Limb (tissue), 2 donors: ENCODE data around the gene TTC33.
"Not testable (repeated sequence)": the region's sequence is repeated elsewhere in the genome, so short reads cannot be mapped to it uniquely, and the experiment has no call there.

Experiments used
- DNase-seq, 2 donors: peaks; one replicate each; pipeline ENCODE4 v3.0.0-alpha.2; 2016; ENCODE audit errors: extremely low spot score in 2 of 2

The TTC33 gene

GRCh38 chr5:40654377-40654991 is 101.3 kb downstream of the TTC33 start:
- DNase-seq = no peak

DNA sequence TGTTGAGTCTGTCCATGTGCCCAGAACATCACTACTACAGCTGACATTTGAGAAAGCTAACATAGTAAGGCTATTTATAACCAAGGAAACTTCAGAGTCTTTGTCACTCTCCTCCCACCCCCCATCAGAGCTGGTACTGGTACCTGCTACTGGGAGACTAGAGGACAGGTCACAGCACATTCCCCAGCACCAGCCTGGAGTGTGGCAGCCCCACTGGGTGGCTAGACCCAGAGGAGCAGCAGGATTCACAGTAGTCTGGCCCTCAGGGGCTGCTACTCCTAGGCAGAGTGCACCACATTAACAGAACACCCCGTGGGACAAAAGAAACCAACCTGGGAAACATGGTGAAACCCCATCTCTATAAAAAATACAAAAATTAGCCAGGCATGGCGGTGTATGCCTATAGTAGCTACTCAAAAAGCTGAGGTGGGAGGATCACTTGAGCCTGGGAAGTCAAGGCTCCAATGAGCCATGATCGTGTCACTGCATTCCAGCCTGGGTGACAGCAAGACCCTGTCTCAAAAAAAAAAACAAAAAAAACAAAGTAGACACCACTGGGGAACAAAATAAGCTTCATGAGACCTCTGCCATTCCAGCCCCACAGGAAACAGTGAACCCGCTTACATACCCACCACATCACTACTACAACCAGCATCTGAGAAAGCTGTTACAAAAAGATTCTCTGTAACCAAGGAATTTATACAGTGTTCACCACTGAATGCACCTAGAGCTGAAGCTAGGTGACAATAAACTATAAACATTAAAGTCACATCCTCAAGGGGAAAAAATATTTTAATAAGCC is 102.3 kb downstream of the TTC33 start:
- DNase-seq = no peak

DNA sequence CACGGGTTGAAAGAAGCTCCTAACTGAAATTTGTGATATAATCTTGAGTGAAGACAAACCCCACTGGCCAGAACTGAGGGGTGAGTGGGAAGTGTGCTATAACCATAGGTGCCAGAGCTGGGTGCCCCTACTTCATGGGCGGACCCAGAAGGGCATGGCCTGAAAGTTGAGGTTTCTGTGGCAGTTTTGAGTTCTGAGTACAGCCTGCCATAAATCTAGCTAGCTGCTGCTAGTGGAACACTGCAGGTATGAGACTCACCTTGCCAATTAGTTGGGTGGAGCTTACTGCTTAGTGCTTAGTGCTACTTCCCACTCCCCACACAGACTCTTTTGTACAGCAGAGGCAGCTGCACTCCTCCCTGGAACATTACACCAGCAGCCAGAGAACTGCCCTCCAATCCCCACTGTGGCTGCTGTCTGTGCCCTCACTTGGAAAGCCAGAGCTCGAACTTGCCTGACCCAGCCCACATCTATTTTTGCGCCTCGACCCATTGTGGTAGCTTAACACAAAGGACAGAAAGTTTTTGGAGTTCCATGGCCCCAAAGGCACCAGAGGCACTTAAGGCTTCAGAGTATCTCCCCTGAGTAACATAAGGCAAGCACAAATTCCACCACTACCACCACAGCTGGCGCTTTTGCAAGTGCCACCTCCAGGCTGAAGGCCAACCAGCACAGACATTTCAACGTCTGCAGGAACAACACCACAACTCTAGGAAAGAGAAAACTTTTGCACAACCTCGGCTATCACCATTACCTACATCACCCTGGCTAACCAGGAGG is 103.1 kb downstream of the TTC33 start:
- no peak for DNase-seq

DNA sequence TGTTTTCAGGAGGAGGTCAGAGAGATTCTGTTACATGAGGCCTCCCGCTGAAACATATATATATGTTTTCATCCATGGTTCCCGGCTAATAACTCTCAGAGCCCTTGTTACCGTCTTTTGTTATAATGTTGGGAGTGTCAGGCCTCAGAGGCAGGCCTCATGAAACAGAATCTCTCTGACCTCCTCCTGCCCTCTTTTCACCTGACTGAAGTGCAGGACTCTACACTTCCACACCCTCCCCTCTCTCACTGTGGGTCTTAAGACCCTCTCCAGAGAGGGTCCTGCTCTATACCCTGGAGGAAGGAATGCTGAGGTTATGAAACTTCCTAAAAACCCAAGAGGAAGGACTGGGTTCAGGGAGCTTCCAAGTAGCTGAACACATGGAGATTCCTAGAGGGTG is 104.6 kb downstream of the TTC33 start:
- DNase-seq = no peak

- DNase-seq = no peak
Observed at GRCh38 chr5:40649463-40650030, 106.2 kb downstream of the TTC33 start.

- DNase-seq = no peak
Observed at GRCh38 chr5:40648150-40648549, 107.6 kb downstream of the TTC33 start.

- no peak for DNase-seq
Observed at GRCh38 chr5:40646266-40646665, 109.5 kb downstream of the TTC33 start.

DNA sequence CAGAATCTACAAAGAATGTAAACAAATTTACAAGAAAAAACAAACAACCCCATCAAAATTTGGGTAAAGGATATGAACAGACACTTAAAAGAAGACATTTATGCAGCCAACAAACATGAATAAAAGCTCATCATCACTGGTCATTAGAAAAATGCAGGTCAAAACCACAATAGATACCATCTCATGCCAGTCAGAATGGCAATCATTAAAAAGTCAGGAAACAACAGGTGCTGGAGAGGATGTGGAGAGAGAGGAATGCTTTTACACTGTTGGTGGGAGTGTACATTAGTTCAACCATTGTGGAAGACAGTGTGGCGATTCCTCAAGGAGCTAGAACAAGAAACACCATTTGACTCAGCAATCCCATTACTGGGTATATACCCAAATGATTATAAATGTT is 116.2 kb downstream of the TTC33 start:
- not testable (repeated sequence) for DNase-seq

- DNase-seq = no peak
Observed at GRCh38 chr5:40634593-40634992, 121.2 kb downstream of the TTC33 start.

DNA sequence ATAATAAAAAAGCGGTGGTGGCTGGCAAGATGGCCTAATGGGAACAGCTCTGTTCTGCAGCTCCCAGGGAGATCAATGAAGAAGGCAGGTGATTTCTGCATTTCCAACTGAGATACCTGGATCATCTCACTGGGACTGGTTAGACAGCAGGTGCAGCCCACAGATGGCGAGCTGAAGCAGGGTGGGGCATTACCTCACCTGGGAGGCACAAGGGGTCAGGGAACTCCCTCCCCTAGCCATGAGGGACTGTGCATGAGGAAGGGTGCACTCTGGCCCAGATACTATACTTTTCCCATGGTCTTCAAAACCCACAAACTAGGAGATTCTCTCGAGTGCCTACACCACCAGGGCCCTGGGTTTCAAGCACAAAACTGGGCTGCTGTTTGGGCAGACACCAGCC is 121.6 kb downstream of the TTC33 start:
- DNase-seq = no peak

- DNase-seq = no peak
Observed at GRCh38 chr5:40631236-40631635, 124.5 kb downstream of the TTC33 start.

- no peak for DNase-seq
Observed at GRCh38 chr5:40630126-40630525, 125.6 kb downstream of the TTC33 start.

GRCh38 chr5:40628407-40628806 is 127.4 kb downstream of the TTC33 start:
- no peak for DNase-seq

- DNase-seq = no peak
Observed at GRCh38 chr5:40627706-40628105, 128.1 kb downstream of the TTC33 start.

GRCh38 chr5:40626801-40627200 is 129.0 kb downstream of the TTC33 start:
- no peak for DNase-seq

- DNase-seq = no peak
Observed at GRCh38 chr5:40623480-40624420, 132.0 kb downstream of the TTC33 start.

DNA sequence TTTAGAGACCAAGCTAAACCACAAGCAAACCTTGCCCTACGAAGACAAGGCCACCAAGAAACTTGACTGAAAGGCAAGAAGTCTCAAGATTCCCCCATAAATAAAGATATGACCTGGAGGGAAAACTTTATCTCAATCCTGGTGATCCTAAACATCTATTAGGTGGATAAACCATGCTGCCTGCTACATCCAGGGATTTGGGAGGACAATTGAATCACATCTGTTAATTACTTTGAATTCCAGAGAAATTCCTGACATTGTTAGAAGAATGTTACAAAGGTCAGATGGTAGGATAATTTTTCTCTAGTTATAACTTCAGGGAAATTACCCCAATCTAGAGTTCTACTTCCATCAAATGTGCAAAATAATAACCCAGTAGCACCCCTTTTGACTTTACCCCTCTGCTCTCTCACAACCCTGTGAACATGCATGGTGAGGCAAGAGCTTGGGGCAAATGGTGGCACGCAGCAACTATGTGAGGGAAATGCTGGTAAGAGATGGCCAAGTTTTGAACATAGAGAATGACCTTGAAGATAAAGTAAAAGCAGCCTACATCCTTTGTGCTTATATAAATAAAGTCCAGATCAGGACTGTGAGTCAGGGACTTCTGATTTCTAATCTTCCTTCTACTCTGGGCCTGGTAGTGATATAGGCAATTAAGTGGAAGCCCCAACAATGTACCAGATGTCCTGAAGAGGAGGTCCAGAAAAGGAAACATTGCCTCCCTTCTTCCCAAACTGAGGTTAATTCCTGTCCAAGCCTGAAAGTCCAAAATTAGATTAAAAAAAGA is 133.1 kb downstream of the TTC33 start:
- DNase-seq = no peak

DNA sequence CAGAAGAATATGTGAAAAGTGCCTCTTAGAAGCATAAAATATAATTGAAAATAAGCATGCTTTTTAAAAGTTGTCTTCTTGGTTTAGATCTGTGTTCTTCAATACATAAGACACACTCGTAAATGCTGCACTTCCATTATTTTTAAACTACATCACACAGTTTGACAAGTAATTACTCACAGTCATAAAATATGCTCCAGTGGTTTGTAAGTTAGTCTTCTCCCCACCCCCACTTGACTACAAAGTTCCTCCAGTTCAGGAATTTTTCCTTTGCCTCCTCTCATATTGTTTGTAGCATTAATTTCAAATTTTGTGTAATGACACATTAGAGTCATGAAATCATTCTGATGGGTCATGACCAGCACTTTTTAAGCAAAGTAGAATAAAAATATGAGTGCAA is 136.3 kb downstream of the TTC33 start:
- DNase-seq = no peak

DNA sequence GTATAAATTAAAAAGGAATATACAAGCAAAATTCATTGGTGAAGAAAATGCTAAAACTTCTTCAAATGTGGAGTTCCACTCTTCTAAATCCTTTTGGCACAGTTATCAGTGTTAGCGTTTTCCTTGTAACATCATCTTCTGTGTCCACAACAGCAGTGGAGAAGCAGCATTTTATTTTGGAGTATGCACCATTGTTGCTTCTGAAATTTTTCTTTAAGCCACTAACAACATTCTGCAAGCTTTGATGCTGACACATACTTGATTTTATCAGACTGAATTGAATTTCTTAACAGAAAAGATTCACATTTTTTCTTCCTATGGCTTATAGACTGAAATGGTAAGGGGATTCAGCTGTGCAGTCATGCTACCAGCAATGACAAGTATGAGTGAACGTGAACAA is 136.8 kb downstream of the TTC33 start:
- DNase-seq = no peak

GRCh38 chr5:40616781-40617180 is 139.0 kb downstream of the TTC33 start:
- no peak for DNase-seq
